ENCODE results near the gene OASL. TPM values are rescaled to one million over a fixed set of nuclear protein-coding genes. Genes with fewer than 3 reads are reported as not detected.

The OASL gene
- total RNA-seq, 4 donors from 2014 or later, result 0.11 to 0.36 (median 0.19) TPM

- H3K27ac ChIP-seq, result no peak overlapping the region
- ATAC-seq (no peak), DNase-seq (no peak)
- no peaks in the 10 kb centered on the region for H3K36me3 ChIP-seq
- no peak overlapping the region for H3K4me3 ChIP-seq
- TF ChIP-seq POLR2A (IDR thresholded peaks at IDR 0.05) (no peak), CTCF (IDR thresholded peaks at IDR 0.05 in 4 of 5, conservative IDR thresholded peaks at IDR 0.05 in 1 of 5) (no peak)
- H3K27me3 ChIP-seq, result no peaks in the 10 kb centered on the region
- H3K4me1 ChIP-seq, result no peaks in the 10 kb centered on the region
- intact Hi-C loops (cut with DNase I; ENCODE audit: low total_unique reads) (no loop called here), in situ Hi-C loops (cut with MboI; ENCODE audit: low sequenced_read_pairs in 4 of 4) (no loop called here)
- no peaks in the 10 kb centered on the region for H3K9me3 ChIP-seq
These were observed 48.5 kb downstream of the OASL start for GRCh38 chr12:120990487-120991055.

DNA sequence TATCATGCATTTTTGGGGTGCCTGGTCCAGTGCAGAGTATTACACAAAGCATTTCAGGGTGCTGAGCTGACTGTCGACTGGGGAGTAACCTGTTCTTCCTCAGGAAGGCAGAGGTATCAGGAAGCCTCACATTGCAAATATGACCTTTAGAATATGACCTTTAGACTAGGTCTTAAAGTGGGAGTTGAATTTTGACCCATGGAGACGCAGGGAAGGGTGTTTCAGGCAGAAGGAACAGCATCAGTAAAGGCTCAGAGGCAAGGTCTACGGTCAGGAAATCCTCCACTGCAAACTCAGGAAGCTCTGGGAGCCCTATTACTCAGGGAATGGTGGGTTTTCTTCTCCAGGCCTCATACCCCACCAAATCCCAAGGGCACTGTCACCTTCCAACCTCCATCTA is 49.4 kb downstream of the OASL start:
- in situ Hi-C loops (cut with MboI; ENCODE audit: low sequenced_read_pairs in 4 of 4), result no loop called here
- no peak for ATAC-seq

DNA sequence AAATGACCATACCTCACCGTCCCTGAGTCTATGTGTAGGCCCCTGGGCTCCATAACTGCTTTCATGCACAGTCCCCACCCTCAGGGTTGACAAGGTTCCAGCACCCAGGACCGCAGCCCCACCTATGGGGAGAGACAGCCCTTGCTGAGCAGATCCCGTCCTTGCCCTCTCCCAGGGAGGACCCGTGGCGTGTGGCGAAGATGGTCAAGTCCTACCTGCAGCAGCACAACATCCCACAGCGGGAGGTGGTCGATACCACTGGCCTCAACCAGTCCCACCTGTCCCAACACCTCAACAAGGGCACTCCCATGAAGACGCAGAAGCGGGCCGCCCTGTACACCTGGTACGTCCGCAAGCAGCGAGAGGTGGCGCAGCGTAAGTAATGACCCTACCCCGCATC is 50.4 kb downstream of the OASL start:
- ATAC-seq (no peak), DNase-seq (no peak)
- in situ Hi-C loops (cut with MboI; ENCODE audit: low sequenced_read_pairs in 4 of 4), result no loop called here
- Histone ChIP-seq H3K27me3 (no peaks in the 10 kb centered on the region), H3K27ac (no peak overlapping the region), H3K9me3 (no peaks in the 10 kb centered on the region), H3K4me3 (no peak overlapping the region), H3K4me1 (no peaks in the 10 kb centered on the region), H3K36me3 (no peaks in the 10 kb centered on the region)
- intact Hi-C loops (cut with DNase I; ENCODE audit: low total_unique reads), result no loop called here
- no peak for TF ChIP-seq CTCF (IDR thresholded peaks at IDR 0.05 in 4 of 5, conservative IDR thresholded peaks at IDR 0.05 in 1 of 5)
- TF ChIP-seq POLR2A (IDR thresholded peaks at IDR 0.05), result no peak

More for the DNA sequence above, 49.4 kb downstream of the OASL start:
- no peak for DNase-seq
- intact Hi-C loops (cut with DNase I; ENCODE audit: low total_unique reads), result no loop called here
- Histone ChIP-seq H3K4me1 (no peaks in the 10 kb centered on the region), H3K27ac (no peak overlapping the region), H3K9me3 (no peaks in the 10 kb centered on the region), H3K36me3 (no peaks in the 10 kb centered on the region), H3K27me3 (no peaks in the 10 kb centered on the region), H3K4me3 (no peak overlapping the region)
- no peak for TF ChIP-seq POLR2A (IDR thresholded peaks at IDR 0.05)
- TF ChIP-seq CTCF (IDR thresholded peaks at IDR 0.05 in 4 of 5, conservative IDR thresholded peaks at IDR 0.05 in 1 of 5), result no peak

GRCh38 chr12:120988234-120988633 is 50.8 kb downstream of the OASL start:
- Histone ChIP-seq H3K36me3 (no peaks in the 10 kb centered on the region), H3K4me3 (no peak overlapping the region), H3K27me3 (no peaks in the 10 kb centered on the region), H3K4me1 (no peaks in the 10 kb centered on the region), H3K27ac (no peak overlapping the region), H3K9me3 (no peaks in the 10 kb centered on the region)
- ATAC-seq (no peak), DNase-seq (no peak)
- TF ChIP-seq POLR2A (IDR thresholded peaks at IDR 0.05) (no peak), CTCF (IDR thresholded peaks at IDR 0.05 in 4 of 5, conservative IDR thresholded peaks at IDR 0.05 in 1 of 5) (no peak)
- intact Hi-C loops (cut with DNase I; ENCODE audit: low total_unique reads) (no loop called here), in situ Hi-C loops (cut with MboI; ENCODE audit: low sequenced_read_pairs in 4 of 4) (no loop called here)

DNA sequence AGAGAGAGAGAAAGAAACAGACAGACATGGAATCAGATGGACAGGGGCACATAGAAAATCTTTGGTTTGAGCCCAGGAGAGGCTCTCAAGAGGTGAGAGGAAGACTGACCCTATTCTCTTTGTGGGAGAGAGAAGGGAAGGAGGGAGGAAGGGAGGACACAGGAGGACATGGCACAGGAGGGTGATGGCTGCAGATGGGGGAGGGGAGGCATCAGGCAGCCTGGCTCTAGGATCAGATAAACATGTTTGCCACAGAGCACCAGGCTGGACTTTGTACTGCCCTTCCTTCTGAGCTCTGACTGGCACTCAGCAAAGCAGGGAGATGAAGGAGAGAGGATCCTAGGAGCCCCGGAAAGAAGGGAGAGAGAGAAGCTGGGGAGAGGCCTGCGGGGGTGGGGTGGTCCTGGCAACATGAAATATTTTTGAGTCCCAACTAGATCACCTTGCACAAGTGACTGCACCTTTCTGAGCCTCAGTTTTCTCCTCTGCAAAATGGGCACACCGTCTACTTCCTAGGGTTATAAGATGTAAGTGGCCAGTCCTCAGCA is 54.6 kb downstream of the OASL start:
- DNase-seq (no peak), ATAC-seq (no peak)
- no peaks in the 10 kb centered on the region for H3K9me3 ChIP-seq
- no peak overlapping the region for H3K27ac ChIP-seq
- H3K4me3 ChIP-seq, result no peak overlapping the region
- no peaks in the 10 kb centered on the region for H3K27me3 ChIP-seq
- intact Hi-C loops (cut with DNase I; ENCODE audit: low total_unique reads) (no loop called here), in situ Hi-C loops (cut with MboI; ENCODE audit: low sequenced_read_pairs in 4 of 4) (no loop called here)
- TF ChIP-seq CTCF (IDR thresholded peaks at IDR 0.05 in 4 of 5, conservative IDR thresholded peaks at IDR 0.05 in 1 of 5), result no peak
- no peak for TF ChIP-seq POLR2A (IDR thresholded peaks at IDR 0.05)
- no peaks in the 10 kb centered on the region for H3K4me1 ChIP-seq
- no peaks in the 10 kb centered on the region for H3K36me3 ChIP-seq
